ENCODE data around the gene AKAP1.

The AKAP1 gene, protein sequence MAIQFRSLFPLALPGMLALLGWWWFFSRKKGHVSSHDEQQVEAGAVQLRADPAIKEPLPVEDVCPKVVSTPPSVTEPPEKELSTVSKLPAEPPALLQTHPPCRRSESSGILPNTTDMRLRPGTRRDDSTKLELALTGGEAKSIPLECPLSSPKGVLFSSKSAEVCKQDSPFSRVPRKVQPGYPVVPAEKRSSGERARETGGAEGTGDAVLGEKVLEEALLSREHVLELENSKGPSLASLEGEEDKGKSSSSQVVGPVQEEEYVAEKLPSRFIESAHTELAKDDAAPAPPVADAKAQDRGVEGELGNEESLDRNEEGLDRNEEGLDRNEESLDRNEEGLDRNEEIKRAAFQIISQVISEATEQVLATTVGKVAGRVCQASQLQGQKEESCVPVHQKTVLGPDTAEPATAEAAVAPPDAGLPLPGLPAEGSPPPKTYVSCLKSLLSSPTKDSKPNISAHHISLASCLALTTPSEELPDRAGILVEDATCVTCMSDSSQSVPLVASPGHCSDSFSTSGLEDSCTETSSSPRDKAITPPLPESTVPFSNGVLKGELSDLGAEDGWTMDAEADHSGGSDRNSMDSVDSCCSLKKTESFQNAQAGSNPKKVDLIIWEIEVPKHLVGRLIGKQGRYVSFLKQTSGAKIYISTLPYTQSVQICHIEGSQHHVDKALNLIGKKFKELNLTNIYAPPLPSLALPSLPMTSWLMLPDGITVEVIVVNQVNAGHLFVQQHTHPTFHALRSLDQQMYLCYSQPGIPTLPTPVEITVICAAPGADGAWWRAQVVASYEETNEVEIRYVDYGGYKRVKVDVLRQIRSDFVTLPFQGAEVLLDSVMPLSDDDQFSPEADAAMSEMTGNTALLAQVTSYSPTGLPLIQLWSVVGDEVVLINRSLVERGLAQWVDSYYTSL

DNA sequence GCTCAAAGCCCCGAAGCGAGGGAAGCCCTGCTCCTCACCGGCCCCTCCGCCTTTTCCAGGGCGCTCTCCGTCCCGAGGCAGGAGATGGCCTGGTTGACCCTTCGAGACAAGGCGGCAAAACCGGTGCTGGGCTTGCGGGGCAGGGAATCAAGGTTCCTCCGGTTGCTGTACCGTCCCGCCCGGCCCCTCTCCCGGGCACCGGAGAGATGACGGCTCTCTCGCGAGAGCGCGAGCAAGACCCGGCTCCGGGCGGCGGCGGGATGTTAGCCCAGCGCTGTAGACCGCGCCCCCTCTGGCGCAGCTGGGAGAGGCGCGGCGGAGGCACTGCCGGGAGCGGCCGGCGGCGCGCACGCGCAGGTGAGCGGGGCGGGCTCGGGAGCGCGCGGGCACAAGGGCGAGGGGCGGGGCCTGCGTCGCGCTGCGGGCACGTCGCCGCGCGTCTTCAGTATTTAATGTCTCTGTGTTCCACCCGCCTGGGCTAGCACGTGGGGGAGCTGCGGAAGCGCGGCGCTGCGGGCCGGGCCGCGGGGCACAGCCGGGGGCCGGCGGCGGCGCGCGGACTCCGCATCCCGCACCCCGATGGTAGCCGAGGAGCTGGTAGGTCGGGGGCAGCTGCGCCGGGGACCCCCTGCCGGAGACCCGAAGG is at the start of gene AKAP1:
AKAP1 (plus strand) TSS at position 445 of the 646 bp plus-strand sequence. CDS start 20,219 bp downstream, outside the sequence.
- peak; percentile 73 for DNase-seq (ENCODE audit: low read depth, low spot score)

DNA sequence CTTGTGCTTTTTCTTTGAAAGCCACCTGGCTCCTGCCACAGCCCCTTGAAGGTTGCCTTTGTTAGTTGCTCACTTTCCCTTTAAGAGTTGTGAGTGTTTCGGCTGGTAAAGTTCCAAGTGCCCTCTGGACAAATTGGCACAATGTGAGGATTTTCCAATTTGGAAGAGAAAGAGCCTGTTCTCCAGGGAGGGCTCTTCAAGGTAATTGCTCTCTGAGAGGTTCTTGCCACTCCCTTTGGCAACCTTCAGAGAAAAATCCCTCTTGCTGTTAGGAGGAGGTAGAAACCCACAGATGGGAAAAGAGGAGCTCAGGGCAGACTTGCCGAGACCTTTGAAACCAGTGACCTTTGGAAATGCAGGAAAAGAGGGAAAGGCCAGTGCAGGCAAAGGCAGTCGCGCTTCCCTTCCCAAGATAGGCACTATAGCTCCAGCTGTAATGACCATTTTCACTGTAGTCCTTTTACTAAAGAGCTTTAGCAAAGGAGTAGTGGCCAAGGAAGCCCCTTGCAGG is 49.0 kb upstream of the AKAP1 start:
- no peak for DNase-seq (ENCODE audit: low read depth, low spot score)

- DNase-seq (ENCODE audit: low read depth, low spot score) = no peak
Observed at GRCh38 chr17:57037411-57037810, 47.6 kb upstream of the AKAP1 start.

- no peak for DNase-seq (ENCODE audit: low read depth, low spot score)
Observed at GRCh38 chr17:57038486-57038885, 46.6 kb upstream of the AKAP1 start.

GRCh38 chr17:57040571-57040970 is 44.5 kb upstream of the AKAP1 start:
- DNase-seq (ENCODE audit: low read depth, low spot score) = no peak

- DNase-seq (ENCODE audit: low read depth, low spot score) = no peak
Observed at GRCh38 chr17:57043276-57043675, 41.8 kb upstream of the AKAP1 start.

- no peak for DNase-seq (ENCODE audit: low read depth, low spot score)
Observed at GRCh38 chr17:57044976-57045867, 39.8 kb upstream of the AKAP1 start.

- DNase-seq (ENCODE audit: low read depth, low spot score) = no peak
Observed at GRCh38 chr17:57045868-57046704, 39.0 kb upstream of the AKAP1 start.

GRCh38 chr17:57046749-57047148 is 38.3 kb upstream of the AKAP1 start:
- no peak for DNase-seq (ENCODE audit: low read depth, low spot score)

- no peak for DNase-seq (ENCODE audit: low read depth, low spot score)
Observed at GRCh38 chr17:57048096-57048495, 37.0 kb upstream of the AKAP1 start.

- no peak for DNase-seq (ENCODE audit: low read depth, low spot score)
Observed at GRCh38 chr17:57050306-57050705, 34.7 kb upstream of the AKAP1 start.

DNA sequence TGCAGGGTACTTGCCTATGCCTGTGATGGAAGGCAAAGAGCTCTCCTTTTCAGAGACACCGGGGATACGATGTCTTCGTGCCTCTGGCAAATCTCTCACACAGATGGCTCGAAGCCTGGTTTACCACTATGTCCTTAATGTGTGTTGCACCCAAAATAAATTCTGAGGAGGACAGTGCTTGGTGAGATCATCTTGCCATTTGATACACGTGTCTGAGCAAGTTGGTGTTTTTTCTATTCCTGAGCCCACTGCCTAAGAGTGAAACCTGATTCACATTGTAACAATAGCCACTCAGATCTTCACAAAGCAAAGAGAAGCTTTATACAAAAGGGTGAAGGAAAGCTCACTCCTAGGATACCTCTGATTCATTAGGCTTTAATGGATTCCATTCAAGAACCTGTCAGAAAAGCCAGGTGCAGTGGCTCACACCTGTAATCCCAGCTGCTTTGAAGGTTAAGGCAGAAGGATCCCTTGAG is 33.1 kb upstream of the AKAP1 start:
- no peak for DNase-seq (ENCODE audit: low read depth, low spot score)

GRCh38 chr17:57062865-57063264 is 22.2 kb upstream of the AKAP1 start:
- DNase-seq (ENCODE audit: low read depth, low spot score) = no peak

DNA sequence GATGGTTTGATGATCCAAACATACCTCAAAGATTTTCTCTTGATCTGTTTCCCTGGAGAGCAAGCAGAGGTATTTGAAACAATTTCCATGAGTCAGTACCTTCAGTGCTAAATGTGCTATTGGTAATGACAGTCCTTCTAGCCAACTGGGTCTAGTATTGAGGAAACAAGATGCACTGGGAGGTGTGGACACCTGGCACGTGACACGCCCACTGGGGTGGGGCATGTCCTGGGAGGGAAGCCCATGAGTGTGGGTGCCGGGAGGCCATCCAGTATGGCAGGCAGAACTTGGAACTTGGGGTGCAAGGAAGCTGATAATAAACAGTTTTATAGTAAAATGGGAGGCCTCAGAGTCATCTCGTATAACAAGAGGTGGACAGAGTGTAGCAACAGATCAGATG is 17.9 kb upstream of the AKAP1 start:
- no peak for DNase-seq (ENCODE audit: low read depth, low spot score)

GRCh38 chr17:57067781-57068180 is 17.3 kb upstream of the AKAP1 start:
- no peak for DNase-seq (ENCODE audit: low read depth, low spot score)

DNA sequence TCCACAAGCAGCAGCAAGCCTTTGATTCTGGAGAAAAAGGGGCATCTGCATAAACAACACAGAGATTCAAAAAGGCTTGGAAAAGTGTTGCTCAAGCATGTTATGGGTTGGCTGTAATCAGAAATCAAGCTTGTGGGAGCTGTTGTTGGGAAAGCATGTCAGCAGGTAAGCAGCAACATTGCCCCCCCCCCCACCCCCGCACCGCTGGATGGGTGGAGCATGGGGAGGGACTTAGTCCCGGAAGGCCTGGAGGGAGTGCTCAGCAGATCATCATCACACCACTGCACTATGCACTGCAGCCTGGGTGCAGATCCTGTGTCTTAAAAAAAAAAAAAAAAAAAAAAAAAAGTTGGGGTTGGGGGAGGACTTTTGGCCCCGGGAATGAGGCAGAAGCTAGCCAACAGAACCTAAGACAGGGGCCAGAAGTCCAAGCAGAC is 16.8 kb upstream of the AKAP1 start:
- no peak for DNase-seq (ENCODE audit: low read depth, low spot score)

- no peak for DNase-seq (ENCODE audit: low read depth, low spot score)
Observed at GRCh38 chr17:57068707-57069106, 16.3 kb upstream of the AKAP1 start.

- peak; percentile 63 for DNase-seq (ENCODE audit: low read depth, low spot score)
Observed at GRCh38 chr17:57071991-57072944, 12.8 kb upstream of the AKAP1 start.

DNA sequence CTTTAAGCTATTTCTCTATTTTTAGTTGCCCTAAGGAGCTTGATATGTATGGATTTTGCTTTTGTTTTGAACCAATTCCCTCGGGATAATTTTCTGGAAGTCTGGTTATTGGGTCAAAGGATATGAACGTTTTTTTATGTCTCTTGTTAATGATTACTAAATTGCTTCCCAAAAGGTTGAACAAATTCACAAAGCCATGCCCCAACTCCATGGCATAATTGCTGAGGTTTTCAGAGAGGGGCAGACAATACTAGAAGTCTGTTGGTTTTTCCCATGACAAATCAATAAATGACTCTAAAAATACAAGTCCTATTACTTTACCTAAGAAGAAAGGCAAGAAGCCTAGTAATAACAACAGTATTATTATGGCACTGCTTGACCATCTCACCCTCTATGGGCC is 11.4 kb upstream of the AKAP1 start:
- DNase-seq (ENCODE audit: low read depth, low spot score) = no peak
